Neural cell (in vitro differentiated cells): Measurements from ENCODE around the gene SUCLG1. TPM values are rescaled to one million over a fixed set of nuclear protein-coding genes. Genes with fewer than 3 reads are reported as not detected.
"Not testable (repeated sequence)": the region's sequence is repeated elsewhere in the genome, so short reads cannot be mapped to it uniquely, and the experiment has no call there.

Source experiments
- H2AFZ ChIP-seq: fragments of 200-600, 300-800 bp; sonication (generic), shearing (Covaris generic); 2 replicates; pipeline ENCODE4 v1.6.0; 2014; ENCODE audit warnings: low read depth, mild to moderate bottlenecking, antibody characterized with exemption, low read length, moderate library complexity
- H3F3A ChIP-seq: fragments of 200-600 bp; shearing (Covaris generic); 2 replicates; pipeline ENCODE4 v1.6.1; 2016; ENCODE audit warnings: mild to moderate bottlenecking, moderate library complexity, mixed read lengths, antibody characterized with exemption, low read length; ENCODE audit not compliant: insufficient read depth, poor library complexity, severe bottlenecking
- H3K27ac ChIP-seq: fragments of 200-600, 300-800 bp; sonication (generic), shearing (Covaris generic); 2 replicates; pipeline ENCODE4 v1.5.1; 2014; ENCODE audit warnings: mild to moderate bottlenecking, low read length, moderate library complexity
- H3K27me3 ChIP-seq: fragments of 300-800, 200-600 bp; sonication (generic), shearing (Covaris generic); 2 replicates; pipeline ENCODE4 v1.6.0; 2014; ENCODE audit warnings: mild to moderate bottlenecking, low read depth, low read length, moderate library complexity; ENCODE audit not compliant: insufficient read depth
- H3K36me3 ChIP-seq: fragments of 300-800, 200-600 bp; sonication (generic), shearing (Covaris generic); 2 replicates; pipeline ENCODE4 v1.5.1; 2014; ENCODE audit warnings: mild to moderate bottlenecking, antibody characterized with exemption, low read length, moderate library complexity; ENCODE audit not compliant: insufficient read depth
- H3K4me2 ChIP-seq: fragments of 300-800, 200-600 bp; sonication (generic), shearing (Covaris generic); 2 replicates; pipeline ENCODE4 v1.6.0; 2014; ENCODE audit warnings: mild to moderate bottlenecking, low read length
- H3K4me3 ChIP-seq: fragments of 300-800, 200-600 bp; sonication (generic), shearing (Covaris generic); 2 replicates; pipeline ENCODE4 v1.5.1; 2014; ENCODE audit warnings: mild to moderate bottlenecking, low read length, moderate library complexity
- H3K79me2 ChIP-seq: fragments of 200-600 bp; shearing (Covaris generic); replicated peaks from 2 replicates; pipeline ENCODE4 v1.6.0; 2014; ENCODE audit warnings: mild to moderate bottlenecking, low read length, moderate library complexity; ENCODE audit not compliant: insufficient read depth
- H3K9ac ChIP-seq: fragments of 300-800, 200-600 bp; sonication (generic), shearing (Covaris generic); 2 replicates; pipeline ENCODE4 v1.6.1; 2016; ENCODE audit warnings: mild to moderate bottlenecking, low read length, mixed read lengths
- H3K9me2 ChIP-seq: fragments of 200-600 bp; shearing (Covaris generic); 2 replicates; pipeline ENCODE4 v1.6.1; 2016; ENCODE audit warnings: mild to moderate bottlenecking, low read length, mixed read lengths; ENCODE audit not compliant: insufficient read depth
- H3K9me3 ChIP-seq: fragments of 200-600, 300-800 bp; sonication (generic), shearing (Covaris generic); 2 replicates; pipeline ENCODE4 v1.6.1; 2016; ENCODE audit warnings: mild to moderate bottlenecking, mixed run types, low read length, moderate library complexity, mixed read lengths
- H4K20me1 ChIP-seq: fragments of 200-600 bp; shearing (Covaris generic); 2 replicates; pipeline ENCODE4 v1.6.1; 2016; ENCODE audit warnings: mild to moderate bottlenecking, mixed run types; ENCODE audit not compliant: insufficient read depth
- CTCF ChIP-seq: fragments of 450-650 bp; IDR thresholded peaks from 2 replicates; pipeline ENCODE4 v1.5.1; 2014; ENCODE audit warnings: antibody characterized with exemption, mild to moderate bottlenecking, moderate library complexity; ENCODE audit not compliant: poor library complexity, severe bottlenecking
- EP300 ChIP-seq: fragments of 450-650 bp; conservative IDR thresholded peaks from 2 replicates; pipeline ENCODE4 v1.6.1; 2014; ENCODE audit warnings: antibody characterized with exemption, mild to moderate bottlenecking, moderate library complexity; ENCODE audit not compliant: poor library complexity, severe bottlenecking
- EZH2 ChIP-seq: fragments of 200-600, 300-800 bp; shearing (Covaris generic), sonication (generic); IDR thresholded peaks from 2 replicates; pipeline ENCODE4 v1.6.1; 2014; ENCODE audit warnings: antibody characterized with exemption, low read length, borderline replicate concordance, mild to moderate bottlenecking; ENCODE audit not compliant: insufficient read depth, poor library complexity, severe bottlenecking
- MXI1 ChIP-seq: fragments of 450-650 bp; conservative IDR thresholded peaks from 2 replicates; pipeline ENCODE4 v1.6.1; 2014; ENCODE audit warnings: antibody characterized with exemption, mild to moderate bottlenecking; ENCODE audit not compliant: poor library complexity, severe bottlenecking
- POLR2AphosphoS5 ChIP-seq: IDR thresholded peaks from 2 replicates; pipeline ENCODE4 v1.6.1; 2012
- RAD21 ChIP-seq: fragments of 450-650 bp; conservative IDR thresholded peaks from 2 replicates; pipeline ENCODE4 v1.6.1; 2014; ENCODE audit warnings: antibody characterized with exemption, mild to moderate bottlenecking, moderate library complexity
- REST ChIP-seq: IDR thresholded peaks from 2 replicates; pipeline ENCODE4 v1.6.1; 2012; ENCODE audit warnings: borderline replicate concordance
- SMC3 ChIP-seq: fragments of 450-650 bp; conservative IDR thresholded peaks from 2 replicates; pipeline ENCODE4 v1.6.1; 2014; ENCODE audit warnings: antibody characterized with exemption, mild to moderate bottlenecking, moderate library complexity; ENCODE audit not compliant: poor library complexity
- TAF1 ChIP-seq: IDR thresholded peaks from 2 replicates; pipeline ENCODE4 v1.6.1; 2012; ENCODE audit warnings: low read depth
- polyA plus RNA-seq: library from polyadenylated mRNA; depleted of rRNA; stranded (reverse); fragments of >200 nt; gene quantifications from 2 replicates; pipeline ENCODE4 v1.2.3, GENCODE V29; 2014

SUCLG1 gene
- polyA plus RNA-seq, 1 donor from 2014 or later, result 135 TPM

- Histone ChIP-seq H2AFZ (no peak overlapping the region), H3K9me3 (no peaks in the 10 kb centered on the region), H3K27ac (no peak overlapping the region), H3K79me2 (no peaks in the 10 kb centered on the region), H3K36me3 (no peaks in the 10 kb centered on the region), H3K4me3 (no peak overlapping the region), H3K27me3 (no peaks in the 10 kb centered on the region), H4K20me1 (no peaks in the 10 kb centered on the region), H3K9ac (no peak overlapping the region), H3K9me2 (no peaks in the 10 kb centered on the region), H3F3A (no peaks in the 10 kb centered on the region), H3K4me2 (no peak overlapping the region)
- TF ChIP-seq MXI1 (no peak), EP300 (no peak), SMC3 (no peak), EZH2 (no peak), TAF1 (no peak), POLR2AphosphoS5 (no peak), CTCF (no peak), REST (no peak), RAD21 (no peak)
Measured at GRCh38 chr2:84409531-84409930, 49.5 kb downstream of the SUCLG1 start.

- H3K27ac ChIP-seq, H3K27me3 ChIP-seq, H3K9me2 ChIP-seq, H3K79me2 ChIP-seq, H3F3A ChIP-seq, H3K4me2 ChIP-seq, H3K9me3 ChIP-seq, H3K9ac ChIP-seq, H2AFZ ChIP-seq, H4K20me1 ChIP-seq, H3K36me3 ChIP-seq, H3K4me3 ChIP-seq: not testable (repeated sequence)
Measured at GRCh38 chr2:84402111-84402510, 57.0 kb downstream of the SUCLG1 start.

GRCh38 chr2:84399839-84400238, 59.2 kb downstream of the SUCLG1 start:
- H3K79me2 ChIP-seq, result not testable (repeated sequence)

More at GRCh38 chr2:84399839-84400238, 59.2 kb downstream of the SUCLG1 start:
- H3K9ac ChIP-seq, H3K27me3 ChIP-seq, H3F3A ChIP-seq, H3K4me2 ChIP-seq, H3K27ac ChIP-seq, H3K9me3 ChIP-seq, H3K4me3 ChIP-seq, H3K9me2 ChIP-seq, H2AFZ ChIP-seq, H3K36me3 ChIP-seq, H4K20me1 ChIP-seq: not testable (repeated sequence)
